Choroid plexus epithelial cell (primary cell): Measurements from ENCODE around the gene COL13A1.
A peak's percentile ranks its signal among the peaks of the same experiment; 100 is the strongest.

ENCODE experiments used
- DNase-seq: peaks from one replicate; pipeline ENCODE4 v3.0.0-alpha.2; 2010; ENCODE audit warnings: low read depth
- H3K4me3 ChIP-seq: 2 replicates; pipeline ENCODE4 v1.5.1; 2011; ENCODE audit warnings: low read depth, mild to moderate bottlenecking, control low read depth, low read length, moderate library complexity
- CTCF ChIP-seq: conservative IDR thresholded peaks from 2 replicates; pipeline ENCODE4 v1.5.1; 2011; ENCODE audit warnings: low read depth, mild to moderate bottlenecking, control low read depth, inconsistent platforms, low read length, moderate library complexity

COL13A1 gene

GRCh38 chr10:69875856-69876255 is 74.2 kb downstream of the COL13A1 start:
- no peak for TF ChIP-seq CTCF
- DNase-seq = no peak
- no peak overlapping the region for H3K4me3 ChIP-seq

GRCh38 chr10:69876286-69876685 is 74.6 kb downstream of the COL13A1 start:
- no peak overlapping the region for H3K4me3 ChIP-seq
- no peak for TF ChIP-seq CTCF
- no peak for DNase-seq

GRCh38 chr10:69876931-69877330 is 75.2 kb downstream of the COL13A1 start:
- no peak for TF ChIP-seq CTCF
- no peak overlapping the region for H3K4me3 ChIP-seq
- DNase-seq = no peak

- H3K4me3 ChIP-seq = no peak overlapping the region
- peak; percentile 15 for DNase-seq
- no peak for TF ChIP-seq CTCF
These were observed 76.3 kb downstream of the COL13A1 start for GRCh38 chr10:69878038-69878437.

- H3K4me3 ChIP-seq = no peak overlapping the region
- TF ChIP-seq CTCF = no peak
- DNase-seq = no peak
These were observed 77.2 kb downstream of the COL13A1 start for GRCh38 chr10:69878951-69879350.

GRCh38 chr10:69879634-69880257 is 78.0 kb downstream of the COL13A1 start:
- no peak for TF ChIP-seq CTCF
- DNase-seq = no peak
- no peak overlapping the region for H3K4me3 ChIP-seq

- no peak for TF ChIP-seq CTCF
- H3K4me3 ChIP-seq = no peak overlapping the region
- peak; percentile 18 for DNase-seq
These were observed 78.8 kb downstream of the COL13A1 start for GRCh38 chr10:69880301-69881081.
